ENCODE measurements around the gene CADM1.

The CADM1 gene

GRCh38 chr11:115446214-115446613 lies 58.0 kb downstream of the CADM1 start:
- Histone ChIP-seq H3K79me2 (ENCODE audit: low read length) (peaks cover 82% of the 10 kb centered on the region), H4K20me1 (ENCODE audit: insufficient read depth, low read length) (no peaks in the 10 kb centered on the region), H3K4me2 (ENCODE audit: low read depth, low read length) (no peak overlapping the region), H3K4me3 (ENCODE audit: low read length) (no peak overlapping the region), H3K9me3 (replicated peaks; ENCODE audit: insufficient read depth, low read length) (no peaks in the 10 kb centered on the region), H3F3A (ENCODE audit: insufficient read depth, low read length) (no peaks in the 10 kb centered on the region), H3K9me2 (replicated peaks; ENCODE audit: insufficient read depth, low read length) (no peaks in the 10 kb centered on the region), H3K27ac (ENCODE audit: low read length) (no peak overlapping the region), H3K9ac (ENCODE audit: low read length) (no peak overlapping the region), H3K27me3 (replicated peaks; ENCODE audit: insufficient read depth, low read length) (no peaks in the 10 kb centered on the region), H3K36me3 (replicated peaks; ENCODE audit: insufficient read depth, low read length) (no peaks in the 10 kb centered on the region), H2AFZ (ENCODE audit: low read length) (no peak overlapping the region), H3K4me1 (ENCODE audit: low read length) (0 out of 2 replicates have a peak, but pooled peaks cover 4% of the 10 kb centered on the region)
- DNase-seq: no peak
- TF ChIP-seq EZH2phosphoT487 (IDR thresholded peaks at IDR 0.05; ENCODE audit: low read length) (no peak), CTCF (IDR thresholded peaks at IDR 0.05; ENCODE audit: low read length) (no peak), EZH2 (optimal IDR thresholded peaks at IDR 0.05; ENCODE audit: low read depth, low read length) (no peak)

- Histone ChIP-seq H4K20me1 (ENCODE audit: insufficient read depth, low read length) (no peaks in the 10 kb centered on the region), H3K36me3 (replicated peaks; ENCODE audit: insufficient read depth, low read length) (no peaks in the 10 kb centered on the region), H3F3A (ENCODE audit: insufficient read depth, low read length) (no peaks in the 10 kb centered on the region), H3K4me3 (ENCODE audit: low read length) (no peak overlapping the region), H3K9me2 (replicated peaks; ENCODE audit: insufficient read depth, low read length) (no peaks in the 10 kb centered on the region), H3K27ac (ENCODE audit: low read length) (no peak overlapping the region), H3K9me3 (replicated peaks; ENCODE audit: insufficient read depth, low read length) (no peaks in the 10 kb centered on the region), H3K79me2 (ENCODE audit: low read length) (peaks cover 81% of the 10 kb centered on the region), H3K9ac (ENCODE audit: low read length) (no peak overlapping the region), H3K4me2 (ENCODE audit: low read depth, low read length) (no peak overlapping the region), H2AFZ (ENCODE audit: low read length) (no peak overlapping the region), H3K4me1 (ENCODE audit: low read length) (no peaks in the 10 kb centered on the region), H3K27me3 (replicated peaks; ENCODE audit: insufficient read depth, low read length) (no peaks in the 10 kb centered on the region)
- no peak for TF ChIP-seq EZH2phosphoT487 (IDR thresholded peaks at IDR 0.05; ENCODE audit: low read length)
- DNase-seq: no peak
Measured at GRCh38 chr11:115444542-115444941, 59.7 kb downstream of the CADM1 start.

- Histone ChIP-seq H3K4me3 (ENCODE audit: low read length) (no peak overlapping the region), H3K4me1 (ENCODE audit: low read length) (no peaks in the 10 kb centered on the region), H3F3A (ENCODE audit: insufficient read depth, low read length) (no peaks in the 10 kb centered on the region), H3K27me3 (replicated peaks; ENCODE audit: insufficient read depth, low read length) (no peaks in the 10 kb centered on the region), H3K27ac (ENCODE audit: low read length) (no peak overlapping the region), H2AFZ (ENCODE audit: low read length) (no peak overlapping the region), H4K20me1 (ENCODE audit: insufficient read depth, low read length) (no peaks in the 10 kb centered on the region), H3K9me2 (replicated peaks; ENCODE audit: insufficient read depth, low read length) (no peaks in the 10 kb centered on the region), H3K36me3 (replicated peaks; ENCODE audit: insufficient read depth, low read length) (no peaks in the 10 kb centered on the region), H3K9ac (ENCODE audit: low read length) (no peak overlapping the region), H3K9me3 (replicated peaks; ENCODE audit: insufficient read depth, low read length) (no peaks in the 10 kb centered on the region), H3K79me2 (ENCODE audit: low read length) (peaks cover 85% of the 10 kb centered on the region), H3K4me2 (ENCODE audit: low read depth, low read length) (no peak overlapping the region)
- TF ChIP-seq EZH2 (optimal IDR thresholded peaks at IDR 0.05; ENCODE audit: low read depth, low read length) (no peak), EZH2phosphoT487 (IDR thresholded peaks at IDR 0.05; ENCODE audit: low read length) (no peak), CTCF (IDR thresholded peaks at IDR 0.05; ENCODE audit: low read length) (no peak)
- DNase-seq: no peak
Measured at GRCh38 chr11:115439969-115440540, 64.2 kb downstream of the CADM1 start.

GRCh38 chr11:115439385-115439784 lies 64.8 kb downstream of the CADM1 start:
- H3K4me3 ChIP-seq (ENCODE audit: low read length): no peak overlapping the region
- no peaks in the 10 kb centered on the region for H3K4me1 ChIP-seq (ENCODE audit: low read length)
- no peaks in the 10 kb centered on the region for H3K36me3 ChIP-seq (replicated peaks; ENCODE audit: insufficient read depth, low read length)
- H4K20me1 ChIP-seq (ENCODE audit: insufficient read depth, low read length): no peaks in the 10 kb centered on the region
- H3K27ac ChIP-seq (ENCODE audit: low read length): no peak overlapping the region
- no peaks in the 10 kb centered on the region for H3K9me2 ChIP-seq (replicated peaks; ENCODE audit: insufficient read depth, low read length)
- H3K9me3 ChIP-seq (replicated peaks; ENCODE audit: insufficient read depth, low read length): no peaks in the 10 kb centered on the region
- H3K27me3 ChIP-seq (replicated peaks; ENCODE audit: insufficient read depth, low read length): no peaks in the 10 kb centered on the region
- peaks cover 88% of the 10 kb centered on the region for H3K79me2 ChIP-seq (ENCODE audit: low read length)
- H3K9ac ChIP-seq (ENCODE audit: low read length): no peak overlapping the region
- no peak for TF ChIP-seq EZH2 (optimal IDR thresholded peaks at IDR 0.05; ENCODE audit: low read depth, low read length)
- TF ChIP-seq EZH2phosphoT487 (IDR thresholded peaks at IDR 0.05; ENCODE audit: low read length): no peak
- no peak for TF ChIP-seq CTCF (IDR thresholded peaks at IDR 0.05; ENCODE audit: low read length)
- DNase-seq: no peak
- no peak overlapping the region for H3K4me2 ChIP-seq (ENCODE audit: low read depth, low read length)
- no peaks in the 10 kb centered on the region for H3F3A ChIP-seq (ENCODE audit: insufficient read depth, low read length)
- H2AFZ ChIP-seq (ENCODE audit: low read length): no peak overlapping the region
